ENCODE results near the gene IL31RA. TPM values are rescaled to one million over a fixed set of nuclear protein-coding genes. Genes with fewer than 3 reads are reported as not detected.
A peak's percentile ranks its signal among the peaks of the same experiment; 100 is the strongest.

Gene IL31RA
- total and polyA plus RNA-seq, 8 donors: 0.10 to 0.55 (median 0.18) TPM

DNA sequence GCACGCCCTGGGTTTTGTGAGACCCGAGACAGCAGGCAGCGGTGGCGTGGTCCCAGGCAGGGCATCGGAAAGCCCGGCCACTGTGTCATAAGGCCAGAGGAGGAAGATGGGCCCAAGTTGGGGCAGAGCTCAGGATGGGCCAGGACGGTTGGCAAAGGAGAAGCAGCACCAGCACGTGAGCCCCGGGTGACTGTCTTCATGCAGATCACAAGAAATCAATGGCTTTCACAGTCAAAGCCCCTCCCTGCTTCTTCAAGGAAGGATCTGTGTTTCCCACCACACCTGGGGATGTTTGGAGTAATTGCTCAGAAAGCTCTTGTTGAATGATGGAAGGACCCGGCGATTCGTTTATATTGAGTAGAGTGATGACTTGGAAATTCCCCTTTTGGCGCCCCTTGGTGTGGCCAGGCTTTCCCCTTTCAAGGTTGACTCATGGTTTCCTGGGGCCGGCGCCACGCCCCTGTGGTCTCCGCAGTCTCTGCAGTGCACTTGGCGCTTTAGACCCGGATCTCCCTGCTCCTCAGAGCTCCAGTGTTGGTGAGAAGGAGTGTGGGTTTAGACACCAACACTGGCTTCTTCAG, 52.1 kb downstream of the IL31RA start:
- TF ChIP-seq, protein P1, sequence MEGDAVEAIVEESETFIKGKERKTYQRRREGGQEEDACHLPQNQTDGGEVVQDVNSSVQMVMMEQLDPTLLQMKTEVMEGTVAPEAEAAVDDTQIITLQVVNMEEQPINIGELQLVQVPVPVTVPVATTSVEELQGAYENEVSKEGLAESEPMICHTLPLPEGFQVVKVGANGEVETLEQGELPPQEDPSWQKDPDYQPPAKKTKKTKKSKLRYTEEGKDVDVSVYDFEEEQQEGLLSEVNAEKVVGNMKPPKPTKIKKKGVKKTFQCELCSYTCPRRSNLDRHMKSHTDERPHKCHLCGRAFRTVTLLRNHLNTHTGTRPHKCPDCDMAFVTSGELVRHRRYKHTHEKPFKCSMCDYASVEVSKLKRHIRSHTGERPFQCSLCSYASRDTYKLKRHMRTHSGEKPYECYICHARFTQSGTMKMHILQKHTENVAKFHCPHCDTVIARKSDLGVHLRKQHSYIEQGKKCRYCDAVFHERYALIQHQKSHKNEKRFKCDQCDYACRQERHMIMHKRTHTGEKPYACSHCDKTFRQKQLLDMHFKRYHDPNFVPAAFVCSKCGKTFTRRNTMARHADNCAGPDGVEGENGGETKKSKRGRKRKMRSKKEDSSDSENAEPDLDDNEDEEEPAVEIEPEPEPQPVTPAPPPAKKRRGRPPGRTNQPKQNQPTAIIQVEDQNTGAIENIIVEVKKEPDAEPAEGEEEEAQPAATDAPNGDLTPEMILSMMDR (IDR thresholded peaks at IDR 0.05): no peak

GRCh38 chr5:55904152-55904551, 53.0 kb downstream of the IL31RA start:
- H3K9me3 ChIP-seq: no peaks in the 10 kb centered on the region
- H3K4me1 ChIP-seq: peaks cover 0 to 7% of the 10 kb centered on the region in 2 donors
- peak; percentile 32 for ATAC-seq
- H3K36me3 ChIP-seq: no peaks in the 10 kb centered on the region
- intact Hi-C loops (cut with DNase I): no loop called here
- DNase-seq: no peak
- no peaks in the 10 kb centered on the region for H3K27me3 ChIP-seq
- no peak overlapping the region for H3K4me3 ChIP-seq
- no peak overlapping the region for H3K27ac ChIP-seq
- TF ChIP-seq, protein P1 (IDR thresholded peaks at IDR 0.05): no peak

More for the DNA sequence above, 52.1 kb downstream of the IL31RA start:
- H3K4me3 ChIP-seq: no peak overlapping the region
- no peak overlapping the region for H3K27ac ChIP-seq
- ATAC-seq: peak; percentile 62
- no peaks in the 10 kb centered on the region for H3K36me3 ChIP-seq
- peaks cover 0 to 7% of the 10 kb centered on the region in 2 donors for H3K4me1 ChIP-seq
- intact Hi-C loops (cut with DNase I): no loop called here
- H3K9me3 ChIP-seq: no peaks in the 10 kb centered on the region
- no peak for DNase-seq
- H3K27me3 ChIP-seq: no peaks in the 10 kb centered on the region

GRCh38 chr5:55905251-55905650, 54.1 kb downstream of the IL31RA start:
- DNase-seq (no peak), ATAC-seq (no peak)
- intact Hi-C loops (cut with DNase I): no loop called here
- Histone ChIP-seq H3K27ac (no peak overlapping the region), H3K4me3 (no peak overlapping the region), H3K27me3 (no peaks in the 10 kb centered on the region), H3K36me3 (no peaks in the 10 kb centered on the region), H3K9me3 (no peaks in the 10 kb centered on the region), H3K4me1 (peaks cover 0 to 7% of the 10 kb centered on the region in 2 donors)
- TF ChIP-seq, protein P1 (IDR thresholded peaks at IDR 0.05): no peak

- Histone ChIP-seq H3K9me3 (no peaks in the 10 kb centered on the region), H3K27me3 (no peaks in the 10 kb centered on the region), H3K36me3 (no peaks in the 10 kb centered on the region), H3K4me1 (peaks cover 0 to 7% of the 10 kb centered on the region in 2 donors), H3K4me3 (no peak overlapping the region), H3K27ac (no peak overlapping the region)
- ATAC-seq (no peak), DNase-seq (no peak)
- TF ChIP-seq, protein P1 (IDR thresholded peaks at IDR 0.05): no peak
- intact Hi-C loops (cut with DNase I): no loop called here
These were observed 56.8 kb downstream of the IL31RA start for GRCh38 chr5:55907927-55908326.

DNA sequence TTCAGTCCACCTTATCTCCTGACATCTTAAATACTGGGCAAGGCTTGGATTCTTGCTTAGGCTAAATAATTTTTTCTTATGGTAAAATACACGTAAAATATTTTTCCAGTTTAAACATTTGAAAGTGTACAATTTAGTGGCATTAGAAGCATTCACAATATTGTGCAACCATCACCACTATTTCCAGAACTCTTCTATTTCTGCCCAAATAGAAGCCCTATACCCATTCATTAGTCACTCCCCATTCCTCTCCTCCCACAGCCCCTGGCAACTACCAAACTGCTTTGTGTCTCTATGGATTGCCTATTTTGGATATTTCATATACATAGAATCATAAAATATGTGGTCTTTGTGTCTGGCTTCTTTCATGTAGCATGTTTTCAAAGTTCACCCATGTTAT, 57.6 kb downstream of the IL31RA start:
- Histone ChIP-seq H3K36me3 (no peaks in the 10 kb centered on the region), H3K27ac (no peak overlapping the region), H3K4me1 (peaks cover 0 to 5% of the 10 kb centered on the region in 2 donors), H3K27me3 (no peaks in the 10 kb centered on the region), H3K9me3 (no peaks in the 10 kb centered on the region), H3K4me3 (no peak overlapping the region)
- TF ChIP-seq, protein P1 (IDR thresholded peaks at IDR 0.05): no peak
- intact Hi-C loops (cut with DNase I): no loop called here
- ATAC-seq (no peak), DNase-seq (no peak)
